GM23248 (cell line): ENCODE data around the gene ST7. TPM values are rescaled to one million over a fixed set of nuclear protein-coding genes. Genes with fewer than 3 reads are reported as not detected.
"Not testable (repeated sequence)": the region's sequence is repeated elsewhere in the genome, so short reads cannot be mapped to it uniquely, and the experiment has no call there.

Source experiments
- DNase-seq: peaks from one replicate; pipeline ENCODE4 v3.0.0-alpha.2; 2015
- H2AFZ ChIP-seq: fragments of 200-600 bp; sonication (generic); 2 replicates; pipeline ENCODE4 v1.6.1; 2016; ENCODE audit warnings: antibody characterized with exemption
- H3F3A ChIP-seq: fragments of 200-600 bp; sonication (generic); 2 replicates; pipeline ENCODE4 v1.6.1; 2016; ENCODE audit warnings: mild to moderate bottlenecking, antibody characterized with exemption, mixed run types; ENCODE audit not compliant: insufficient read depth
- H3K27ac ChIP-seq: fragments of 200-600 bp; sonication (generic); 2 replicates; pipeline ENCODE4 v1.5.1; 2016; ENCODE audit warnings: mild to moderate bottlenecking
- H3K27me3 ChIP-seq: fragments of 200-600 bp; sonication (generic); replicated peaks from 2 replicates; pipeline ENCODE4 v1.6.1; 2016; ENCODE audit warnings: mild to moderate bottlenecking; ENCODE audit not compliant: insufficient read depth
- H3K36me3 ChIP-seq: fragments of 200-600 bp; sonication (generic); 2 replicates; pipeline ENCODE4 v1.6.1; 2016; ENCODE audit warnings: low read depth, mild to moderate bottlenecking
- H3K4me1 ChIP-seq: fragments of 200-600 bp; sonication (generic); 2 replicates; pipeline ENCODE4 v1.6.1; 2016; ENCODE audit warnings: mild to moderate bottlenecking; ENCODE audit not compliant: insufficient read depth
- H3K4me2 ChIP-seq: fragments of 200-600 bp; sonication (generic); one replicate; pipeline ENCODE4 v1.6.1; 2016; ENCODE audit warnings: mild to moderate bottlenecking; ENCODE audit not compliant: unreplicated experiment
- H3K4me3 ChIP-seq: fragments of 200-600 bp; sonication (generic); 2 replicates; pipeline ENCODE4 v1.5.1; 2016; ENCODE audit warnings: mild to moderate bottlenecking
- H3K79me2 ChIP-seq: fragments of 200-600 bp; sonication (generic); 2 replicates; pipeline ENCODE4 v1.6.1; 2016; ENCODE audit warnings: mild to moderate bottlenecking; ENCODE audit not compliant: insufficient read depth
- H3K9ac ChIP-seq: fragments of 200-600 bp; sonication (generic); 2 replicates; pipeline ENCODE4 v1.6.1; 2016; ENCODE audit warnings: mild to moderate bottlenecking
- H3K9me2 ChIP-seq: fragments of 200-600 bp; sonication (generic); 2 replicates; pipeline ENCODE4 v1.6.1; 2016; ENCODE audit warnings: mixed run types, mild to moderate bottlenecking, moderate library complexity; ENCODE audit not compliant: insufficient read depth
- H3K9me3 ChIP-seq: fragments of 200-600 bp; sonication (generic); one replicate; pipeline ENCODE4 v1.6.1; 2017; ENCODE audit warnings: low read depth
- H4K20me1 ChIP-seq: fragments of 200-600 bp; sonication (generic); 2 replicates; pipeline ENCODE4 v1.6.0; 2016; ENCODE audit not compliant: insufficient read depth
- EZH2 ChIP-seq: fragments of 200-600 bp; sonication (generic); IDR thresholded peaks from 2 replicates; pipeline ENCODE4 v1.6.1; 2018; ENCODE audit warnings: antibody characterized with exemption, mild to moderate bottlenecking; ENCODE audit not compliant: insufficient read depth, poor library complexity, severe bottlenecking
- EZH2phosphoT487 ChIP-seq: fragments of 200-600 bp; sonication (generic); IDR thresholded peaks from 2 replicates; pipeline ENCODE4 v1.6.1; 2018; ENCODE audit warnings: antibody characterized with exemption, moderate library complexity, mild to moderate bottlenecking, low read depth; ENCODE audit not compliant: insufficient read depth
- WGBS, 2 experiments: methylation state at CpG; one replicate each; pipeline ENCODE4 v1.1.6; 2015 to 2017; ENCODE audit warnings: low lambda C conversion rate in 2 of 2, low coverage in 1 of 2; ENCODE audit errors: missing lambda C conversion rate in 2 of 2; 5-methylcytosine and 5-hydroxymethylcytosine counted together
- in situ Hi-C: fragments of 300-500 bp; cut with MboI; formaldehyde crosslinking; loops from 2 replicates; pipeline ENCODE4 v1.15.0; 2020
- polyA plus RNA-seq: library from polyadenylated mRNA; unstranded; fragments of >200 nt; fragmentation: Nextera tagmentation; extraction: Ambion mirVana; gene quantifications from 2 replicates; pipeline ENCODE4 v1.2.1, GENCODE V29; 2016
- total RNA-seq: library from RNA; depleted of rRNA; stranded (reverse); fragments of >200 nt; shearing (Covaris generic); gene quantifications from 2 replicates; pipeline ENCODE4 v1.2.3, GENCODE V29; 2014

Gene ST7
- total and polyA plus RNA-seq, 2 experiments from 2014 or later = 17.8 to 21.9 TPM

- TF ChIP-seq EZH2phosphoT487 = no peak
- no peak for TF ChIP-seq EZH2
- Histone ChIP-seq H3K9me3 (no peaks in the 10 kb centered on the region), H3F3A (peaks cover 11% of the 10 kb centered on the region; the same call in 1 of the 2 replicates), H3K4me3 (no peak overlapping the region), H3K27ac (no peak overlapping the region), H4K20me1 (no peaks in the 10 kb centered on the region), H2AFZ (no peak overlapping the region), H3K4me2 (no peak overlapping the region), H3K36me3 (no peaks in the 10 kb centered on the region), H3K27me3 (no peaks in the 10 kb centered on the region), H3K79me2 (peaks cover 95% of the 10 kb centered on the region), H3K9me2 (no peaks in the 10 kb centered on the region), H3K9ac (no peak overlapping the region), H3K4me1 (no peaks in the 10 kb centered on the region; the same call in 1 of the 2 replicates)
- in situ Hi-C loops = no loop called here
- DNase-seq = no peak
- 97 to 98% methylated on average over 3 of the region's 3 CpGs for WGBS, 2 experiments
These were observed 16.1 kb downstream of the ST7 start for GRCh38 chr7:116969371-116969902.

- TF ChIP-seq EZH2 (no peak), EZH2phosphoT487 (no peak)
- Histone ChIP-seq H3K9me3 (no peaks in the 10 kb centered on the region), H2AFZ (no peak overlapping the region), H3K4me2 (no peak overlapping the region), H3K9me2 (no peaks in the 10 kb centered on the region), H3K27ac (no peak overlapping the region), H3F3A (peaks cover 11% of the 10 kb centered on the region; the same call in 1 of the 2 replicates), H3K79me2 (peaks cover 89% of the 10 kb centered on the region), H4K20me1 (no peaks in the 10 kb centered on the region), H3K36me3 (no peaks in the 10 kb centered on the region), H3K4me3 (no peak overlapping the region), H3K4me1 (no peaks in the 10 kb centered on the region; the same call in 1 of the 2 replicates), H3K27me3 (no peaks in the 10 kb centered on the region), H3K9ac (no peak overlapping the region)
- peak; percentile 14 for DNase-seq
- in situ Hi-C loops = no loop called here
- WGBS, 2 experiments = 89 to 94% methylated on average over 3 of the region's 3 CpGs
These were observed 17.1 kb downstream of the ST7 start for GRCh38 chr7:116970238-116970910.

GRCh38 chr7:116971153-116971552, 17.9 kb downstream of the ST7 start:
- H3K27ac ChIP-seq, H3K9me2 ChIP-seq, H3K36me3 ChIP-seq, H3K27me3 ChIP-seq, H3K9me3 ChIP-seq, H4K20me1 ChIP-seq, in situ Hi-C loops, H2AFZ ChIP-seq, DNase-seq, H3K4me3 ChIP-seq, H3K9ac ChIP-seq, H3K4me2 ChIP-seq, H3K4me1 ChIP-seq: not testable (repeated sequence)
- Histone ChIP-seq H3F3A (peaks cover 11% of the 10 kb centered on the region; the same call in 1 of the 2 replicates), H3K79me2 (peaks cover 91% of the 10 kb centered on the region)

DNA sequence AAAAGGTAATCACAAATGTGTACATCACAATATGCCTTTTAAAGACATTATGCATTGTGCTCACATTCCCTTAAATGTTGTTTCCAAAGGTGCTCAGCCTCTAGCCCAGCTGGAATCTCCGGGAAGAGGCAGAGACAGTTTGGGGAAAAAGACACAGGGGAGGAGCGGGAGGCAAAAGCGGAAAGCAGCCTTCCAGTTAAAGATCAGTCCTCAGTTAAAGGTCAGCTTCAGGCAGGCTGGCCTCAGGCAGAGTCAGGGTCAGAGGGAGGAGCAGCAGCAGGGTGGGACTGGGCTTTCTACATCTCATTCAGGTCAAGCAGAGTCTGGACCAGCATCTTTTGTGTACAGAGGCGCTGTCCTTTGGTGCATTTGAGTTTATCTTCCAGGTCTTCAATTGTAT, 18.6 kb downstream of the ST7 start:
- H3K79me2 ChIP-seq = peaks cover 89% of the 10 kb centered on the region
- H3K36me3 ChIP-seq = no peaks in the 10 kb centered on the region
- no peak for DNase-seq
- H3K4me2 ChIP-seq = no peak overlapping the region
- in situ Hi-C loops = no loop called here
- peaks cover 8% of the 10 kb centered on the region; the same call in 1 of the 2 replicates for H3F3A ChIP-seq
- H3K9me3 ChIP-seq = no peaks in the 10 kb centered on the region
- peaks cover 5% of the 10 kb centered on the region for H3K4me1 ChIP-seq
- no peaks in the 10 kb centered on the region for H3K27me3 ChIP-seq
- TF ChIP-seq EZH2 (no peak), EZH2phosphoT487 (no peak)
- no peak overlapping the region for H3K4me3 ChIP-seq
- 83 to 91% methylated on average over 4 of the region's 4 CpGs for WGBS, 2 experiments
- no peak overlapping the region for H3K9ac ChIP-seq
- H4K20me1 ChIP-seq = no peaks in the 10 kb centered on the region
- H2AFZ ChIP-seq = no peak overlapping the region
- H3K9me2 ChIP-seq = no peaks in the 10 kb centered on the region
- H3K27ac ChIP-seq = no peak overlapping the region

DNA sequence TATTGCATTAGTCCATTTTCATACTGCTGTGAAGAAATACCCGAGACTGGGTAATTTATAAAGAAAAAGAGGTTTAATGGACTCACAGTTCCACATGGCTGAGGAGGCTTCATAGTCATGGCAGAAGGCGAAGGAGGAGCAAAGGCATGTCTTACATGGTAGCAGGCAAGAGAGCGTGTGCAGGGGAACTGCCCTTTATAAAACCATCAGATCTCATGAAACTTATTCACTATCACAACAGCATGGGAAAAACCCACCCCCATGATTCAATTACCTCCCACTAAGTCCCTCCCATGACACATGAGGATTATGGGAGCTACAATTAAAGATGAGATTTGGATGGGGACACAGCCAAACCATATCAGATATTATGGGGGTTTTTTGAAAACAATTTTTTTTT, 21.7 kb downstream of the ST7 start:
- H2AFZ ChIP-seq, in situ Hi-C loops, H3K4me3 ChIP-seq, H3F3A ChIP-seq, H3K9ac ChIP-seq, H3K36me3 ChIP-seq, H3K27ac ChIP-seq, H3K9me2 ChIP-seq, H4K20me1 ChIP-seq, H3K27me3 ChIP-seq, H3K4me2 ChIP-seq, DNase-seq, H3K9me3 ChIP-seq: not testable (repeated sequence)
- 94 to 96% methylated on average over 3 of the region's 3 CpGs for WGBS, 2 experiments
- peaks cover 81% of the 10 kb centered on the region for H3K79me2 ChIP-seq
- H3K4me1 ChIP-seq = peaks cover 27% of the 10 kb centered on the region
